Spleen (tissue), 11 donors: Measurements from ENCODE around the gene APOL2. TPM values are rescaled to one million over a fixed set of nuclear protein-coding genes. Genes with fewer than 3 reads are reported as not detected.

Experiments
- DNase-seq: peaks from one replicate; pipeline ENCODE4 v3.0.0-alpha.2; 2020
- H3K27ac ChIP-seq, 8 donors: fragments of 200-600 bp; sonication (generic) in 7 of 8; 1 replicate in 4 of 8; 2 replicates in 4 of 8; pipeline versions ENCODE4 v1.5.0 to v1.8.0; 2016 to 2021; ENCODE audit warnings: inconsistent platforms in 4 of 8, mild to moderate bottlenecking in 4 of 8, moderate library complexity in 1 of 8
- H3K27me3 ChIP-seq, 7 donors: fragments of 200-600 bp; sonication (generic) in 6 of 7; replicated peaks in 1 of 7; 1 replicate in 4 of 7; 2 replicates in 3 of 7; pipeline versions ENCODE4 v1.5.0 to v1.8.0; 2016 to 2021; ENCODE audit warnings: inconsistent platforms in 3 of 7, mild to moderate bottlenecking in 1 of 7
- H3K36me3 ChIP-seq, 6 donors: fragments of 200-600 bp; sonication (generic) in 5 of 6; 1 replicate in 4 of 6; 2 replicates in 2 of 6; pipeline versions ENCODE4 v1.5.0 to v1.8.0; 2016 to 2021; ENCODE audit warnings: inconsistent platforms in 2 of 6
- H3K4me1 ChIP-seq, 6 donors: fragments of 200-600 bp; sonication (generic) in 5 of 6; 1 replicate in 3 of 6; 2 replicates in 3 of 6; pipeline versions ENCODE4 v1.5.0 to v1.8.0; 2016 to 2021; ENCODE audit warnings: inconsistent platforms in 3 of 6
- H3K4me3 ChIP-seq, 8 donors: fragments of 200-600 bp; sonication (generic) in 7 of 8; 1 replicate in 4 of 8; 2 replicates in 4 of 8; pipeline versions ENCODE4 v1.5.0 to v1.8.0; 2016 to 2021; ENCODE audit warnings: inconsistent platforms in 4 of 8, mild to moderate bottlenecking in 4 of 8, moderate library complexity in 2 of 8
- H3K9me3 ChIP-seq, 8 donors: fragments of 200-600 bp; sonication (generic) in 7 of 8; 1 replicate in 4 of 8; 2 replicates in 4 of 8; pipeline versions ENCODE4 v1.5.0 to v1.8.0; 2016 to 2021; ENCODE audit warnings: inconsistent platforms in 4 of 8
- POLR2A ChIP-seq, 3 donors: fragments of 450-650 bp; IDR thresholded peaks; one replicate each; pipeline ENCODE4 v1.5.1; 2017; ENCODE audit warnings: antibody characterized with exemption in 3 of 3, mild to moderate bottlenecking in 1 of 3
- POLR2AphosphoS5 ChIP-seq, 3 donors: sonication (generic); formaldehyde crosslinking; IDR thresholded peaks; one replicate each; pipeline ENCODE4 v1.5.1; 2017; ENCODE audit warnings: antibody characterized with exemption in 3 of 3
- WGBS, 5 donors: extraction: QIAGEN DNeasy Blood & Tissue Kit in 3 of 5; methylation state at CpG; one replicate each; pipeline versions ENCODE4 v1.1.5 to v1.1.7; 2013 to 2018; 5-methylcytosine and 5-hydroxymethylcytosine counted together
- intact Hi-C: fragments of 100-400 bp; cut with DNase I; formaldehyde crosslinking; loops from one replicate; pipeline ENCODE4 v1.15.0; 2023; ENCODE audit warnings: low total_unique reads
- polyA plus RNA-seq, 3 donors: library from polyadenylated mRNA; stranded (reverse); fragments of 200-250 nt; gene quantifications; one replicate each; pipeline ENCODE4 v1.2.1, GENCODE V29; 2013
- total RNA-seq, 7 donors: library from RNA; depleted of rRNA in 3 of 7; stranded (reverse); fragments of >200 nt in 3 of 7; fragmentation: NEBNext Ultra II Directional in 4 of 7; extraction: Animal tissue kit (Norgen Biotek cat#: 25700) in 4 of 7; gene quantifications; one replicate each; pipeline versions ENCODE4 v1.1.0 to v1.2.1, GENCODE V29; 2016 to 2021
- TF ChIP-seq, protein P1 (sequence below), 11 experiments: fragments of 200-600 bp in 7 of 11; fragments of 450-650 bp in 4 of 11; sonication (generic) in 4 of 11; IDR thresholded peaks in 8 of 11; conservative IDR thresholded peaks in 3 of 11; 1 replicate in 7 of 11; 2 replicates in 4 of 11; pipeline versions ENCODE4 v1.4.0 to v1.8.0; 2016 to 2021; ENCODE audit warnings: antibody characterized with exemption in 11 of 11, inconsistent platforms in 4 of 11, mild to moderate bottlenecking in 1 of 11
- donor health status: healthy with polysubstance abuse.
- donor health status: DM: no; HTN: no; CAD: no; lungs with moderate emphysema.
- donor health status: DM: no; HTN: no; CAD: no.
- donor health status: Bipolar disorder and iron deficiency.
- donor health status: healthy.
- donor health status: DM: no; HTN: no; CAD: no.
- donor health status: DM: yes; HTN: yes; CAD: no.

APOL2 gene
- total and polyA plus RNA-seq, 10 donors = 16.0 to 77.2 (median 57.2) TPM

DNA sequence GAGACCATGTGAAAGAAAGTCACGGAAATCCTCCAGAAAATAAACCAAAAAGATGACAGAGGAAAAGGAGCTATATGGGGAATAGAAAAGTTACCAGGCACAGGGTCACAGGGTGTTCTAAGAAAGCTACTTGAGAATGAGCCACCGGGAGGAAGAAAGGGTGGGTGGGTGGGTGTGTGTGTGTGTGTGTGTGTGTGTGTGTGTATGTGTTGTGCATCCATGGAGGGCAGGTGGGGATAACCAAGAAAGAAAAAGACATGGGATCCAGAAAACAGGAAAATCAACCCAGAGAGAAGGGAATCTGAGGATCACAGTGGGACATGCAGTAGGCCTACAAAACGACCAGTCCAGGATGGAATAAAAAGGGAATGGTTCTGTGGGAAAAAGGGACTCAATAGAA, 3.7 kb downstream of the APOL2 start:
- no peaks in the 10 kb centered on the region for H3K9me3 ChIP-seq
- H3K4me3 ChIP-seq = peak overlapping the region in 1 of 8 donors; percentile 88
- DNase-seq = no peak
- WGBS, 5 donors = 73 to 89% (median 80%) methylated on average over 3 of the region's 3 CpGs
- H3K4me1 ChIP-seq = peaks cover 31 to 90% (median 62%) of the 10 kb centered on the region in 6 donors
- TF ChIP-seq POLR2A (IDR thresholded peaks at IDR 0.05) (no peak), POLR2AphosphoS5 (IDR thresholded peaks at IDR 0.05) (no peak)
- TF ChIP-seq, protein P1, sequence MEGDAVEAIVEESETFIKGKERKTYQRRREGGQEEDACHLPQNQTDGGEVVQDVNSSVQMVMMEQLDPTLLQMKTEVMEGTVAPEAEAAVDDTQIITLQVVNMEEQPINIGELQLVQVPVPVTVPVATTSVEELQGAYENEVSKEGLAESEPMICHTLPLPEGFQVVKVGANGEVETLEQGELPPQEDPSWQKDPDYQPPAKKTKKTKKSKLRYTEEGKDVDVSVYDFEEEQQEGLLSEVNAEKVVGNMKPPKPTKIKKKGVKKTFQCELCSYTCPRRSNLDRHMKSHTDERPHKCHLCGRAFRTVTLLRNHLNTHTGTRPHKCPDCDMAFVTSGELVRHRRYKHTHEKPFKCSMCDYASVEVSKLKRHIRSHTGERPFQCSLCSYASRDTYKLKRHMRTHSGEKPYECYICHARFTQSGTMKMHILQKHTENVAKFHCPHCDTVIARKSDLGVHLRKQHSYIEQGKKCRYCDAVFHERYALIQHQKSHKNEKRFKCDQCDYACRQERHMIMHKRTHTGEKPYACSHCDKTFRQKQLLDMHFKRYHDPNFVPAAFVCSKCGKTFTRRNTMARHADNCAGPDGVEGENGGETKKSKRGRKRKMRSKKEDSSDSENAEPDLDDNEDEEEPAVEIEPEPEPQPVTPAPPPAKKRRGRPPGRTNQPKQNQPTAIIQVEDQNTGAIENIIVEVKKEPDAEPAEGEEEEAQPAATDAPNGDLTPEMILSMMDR (IDR thresholded peaks at IDR 0.05 in 8 of 11, conservative IDR thresholded peaks at IDR 0.05 in 3 of 11) = no peak
- no peaks in the 10 kb centered on the region for H3K27me3 ChIP-seq
- intact Hi-C loops = no loop called here
- H3K27ac ChIP-seq = peak overlapping the region in 1 of 8 donors; percentile 95
- H3K36me3 ChIP-seq = peaks cover 0 to 74% (median 40%) of the 10 kb centered on the region in 6 donors

DNA sequence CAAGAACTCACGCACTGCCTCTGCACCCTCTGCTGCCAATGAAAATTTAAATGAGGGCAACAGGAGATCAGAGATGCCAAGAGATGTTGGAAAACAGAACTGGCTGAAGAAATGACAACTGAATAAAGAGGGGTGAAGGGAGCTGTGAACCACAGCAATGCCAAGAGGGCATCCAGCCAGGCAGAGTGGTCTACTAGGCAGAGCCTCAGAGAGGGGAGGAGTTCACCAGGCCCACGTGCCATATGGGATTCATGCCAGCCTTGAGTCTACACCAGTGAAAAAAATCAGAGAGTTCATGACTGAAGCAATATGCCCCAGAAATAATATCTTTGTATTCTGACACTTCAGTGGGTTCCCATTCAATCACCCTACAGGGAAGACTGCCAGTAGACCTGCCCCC, 4.4 kb downstream of the APOL2 start:
- peaks cover 29 to 84% (median 60%) of the 10 kb centered on the region in 6 donors for H3K4me1 ChIP-seq

GRCh38 chr22:36234213-36234612, 5.1 kb downstream of the APOL2 start:
- no peak for TF ChIP-seq POLR2A (IDR thresholded peaks at IDR 0.05)
- no peak for TF ChIP-seq POLR2AphosphoS5 (IDR thresholded peaks at IDR 0.05)
- TF ChIP-seq, protein P1 (IDR thresholded peaks at IDR 0.05 in 8 of 11, conservative IDR thresholded peaks at IDR 0.05 in 3 of 11) = no peak
- Histone ChIP-seq H3K9me3 (no peaks in the 10 kb centered on the region), H3K4me1 (peaks cover 24 to 78% (median 54%) of the 10 kb centered on the region in 6 donors), H3K27me3 (no peaks in the 10 kb centered on the region), H3K4me3 (no peak overlapping the region), H3K27ac (peak overlapping the region in 1 of 8 donors; percentile 33), H3K36me3 (peaks cover 0 to 88% (median 54%) of the 10 kb centered on the region in 6 donors)
- 79 to 85% (median 84%) methylated on average over 2 of the region's 2 CpGs for WGBS, 5 donors
- no peak for DNase-seq
- intact Hi-C loops = no loop called here

More for the DNA sequence above, 4.4 kb downstream of the APOL2 start:
- no peaks in the 10 kb centered on the region for H3K9me3 ChIP-seq
- DNase-seq = no peak
- H3K27me3 ChIP-seq = no peaks in the 10 kb centered on the region
- TF ChIP-seq, protein P1 (IDR thresholded peaks at IDR 0.05 in 8 of 11, conservative IDR thresholded peaks at IDR 0.05 in 3 of 11) = no peak
- TF ChIP-seq POLR2AphosphoS5 (IDR thresholded peaks at IDR 0.05) (no peak), POLR2A (IDR thresholded peaks at IDR 0.05) (no peak)
- 66 to 84% (median 72%) methylated on average over 2 of the region's 2 CpGs for WGBS, 5 donors
- intact Hi-C loops = no loop called here
- peak overlapping the region in 1 of 8 donors; percentile 33 for H3K27ac ChIP-seq
- peaks cover 0 to 80% (median 47%) of the 10 kb centered on the region in 6 donors for H3K36me3 ChIP-seq
- H3K4me3 ChIP-seq = no peak overlapping the region

DNA sequence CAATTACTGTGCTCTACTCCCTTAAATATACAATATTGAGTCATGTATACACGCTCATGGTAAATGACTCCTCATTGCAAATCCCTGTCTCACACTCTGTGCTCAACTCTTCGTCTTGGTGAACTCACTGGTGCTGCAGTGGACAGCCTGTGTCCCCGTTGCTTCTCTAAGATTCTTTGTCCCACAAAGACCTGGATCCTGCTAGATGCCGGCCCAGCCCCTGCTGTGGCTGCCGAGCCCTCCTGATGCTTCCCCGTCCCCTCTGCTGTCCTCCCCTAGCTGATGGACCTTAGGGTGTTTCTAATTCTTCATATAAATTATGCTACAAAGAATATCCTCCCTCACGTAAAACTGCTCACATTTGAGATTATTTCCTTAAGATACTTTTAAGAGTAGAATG, 5.5 kb downstream of the APOL2 start:
- no peak overlapping the region for H3K4me3 ChIP-seq
- no peaks in the 10 kb centered on the region for H3K9me3 ChIP-seq
- intact Hi-C loops = no loop called here
- H3K27me3 ChIP-seq = no peaks in the 10 kb centered on the region
- WGBS, 5 donors = 90 to 95% (median 91%) methylated on average over 7 of the region's 7 CpGs
- no peak for DNase-seq
- no peak for TF ChIP-seq POLR2AphosphoS5 (IDR thresholded peaks at IDR 0.05)
- no peak for TF ChIP-seq POLR2A (IDR thresholded peaks at IDR 0.05)
- TF ChIP-seq, protein P1 (IDR thresholded peaks at IDR 0.05 in 8 of 11, conservative IDR thresholded peaks at IDR 0.05 in 3 of 11) = no peak
- peaks cover 0 to 92% (median 58%) of the 10 kb centered on the region in 6 donors for H3K36me3 ChIP-seq
- peak overlapping the region in 3 of 8 donors; percentile 41 to 61 (median 53) for H3K27ac ChIP-seq
- peaks cover 24 to 76% (median 54%) of the 10 kb centered on the region in 6 donors for H3K4me1 ChIP-seq
